Activated naive CD4-positive, alpha-beta T cell treated with anti-CD3 and anti-CD28 coated beads for 36 hours (primary cell): ENCODE data around the gene CPEB4. TPM values are rescaled to one million over a fixed set of nuclear protein-coding genes. Genes with fewer than 3 reads are reported as not detected.

Source experiments
- CTCF ChIA-PET: fragments of 350-600 bp; sonication (Branson Sonifier 250); formaldehyde crosslinking; loops from one replicate; lab custom pipeline; 2021; ENCODE audit warnings: antibody characterized with exemption; lab: Charles Lee
- DNase-seq: peaks from one replicate; pipeline ENCODE4 v3.0.0-alpha.2; 2020
- H3K27ac Mint-ChIP-seq: one replicate; pipeline ENCODE4 v1.8.0; 2021; ENCODE audit warnings: mild to moderate bottlenecking, mixed read lengths
- H3K27me3 Mint-ChIP-seq: one replicate; pipeline ENCODE4 v1.8.0; 2021; ENCODE audit warnings: low read depth, mixed read lengths
- H3K36me3 Mint-ChIP-seq: one replicate; pipeline ENCODE4 v1.8.0; 2021; ENCODE audit warnings: low read depth, mixed read lengths
- H3K4me1 Mint-ChIP-seq: one replicate; pipeline ENCODE4 v1.8.0; 2021; ENCODE audit warnings: low read depth, mixed read lengths
- H3K4me3 Mint-ChIP-seq: one replicate; pipeline ENCODE4 v1.8.0; 2021; ENCODE audit warnings: mild to moderate bottlenecking, moderate library complexity, mixed read lengths
- H3K9me3 Mint-ChIP-seq: one replicate; pipeline ENCODE4 v1.8.0; 2021; ENCODE audit warnings: mixed read lengths
- intact Hi-C: fragments of 100-400 bp; cut with micrococcal nuclease; formaldehyde crosslinking; loops from one replicate; pipeline ENCODE4 v1.15.1; 2023
- total RNA-seq, 2 experiments: library from RNA; stranded (reverse); gene quantifications; one replicate each; pipeline ENCODE4 v1.2.3, GENCODE V29; 2021

Gene CPEB4
- total RNA-seq, 2 experiments from 2014 or later: 7.6 to 7.8 TPM

GRCh38 chr5:173864126-173865050, 23.8 kb upstream of the CPEB4 start:
- Mint-ChIP-seq H3K36me3 (no peaks in the 10 kb centered on the region), H3K27ac (no peak overlapping the region), H3K4me3 (no peak overlapping the region), H3K27me3 (no peaks in the 10 kb centered on the region), H3K9me3 (peaks cover 1% of the 10 kb centered on the region), H3K4me1 (no peaks in the 10 kb centered on the region)
- intact Hi-C loops: no loop called here
- DNase-seq: no peak
- CTCF ChIA-PET: interaction anchor here (0.5 to 0.6 kb wide), 2 partner anchors 20 to 29 kb away, joined by 3 read pairs; no protein-coding TSS in a partner anchor

- H3K27me3 Mint-ChIP-seq: no peaks in the 10 kb centered on the region
- H3K27ac Mint-ChIP-seq: no peak overlapping the region
- no peaks in the 10 kb centered on the region for H3K36me3 Mint-ChIP-seq
- DNase-seq: no peak
- CTCF ChIA-PET: no interaction called here
- peaks cover 1% of the 10 kb centered on the region for H3K9me3 Mint-ChIP-seq
- H3K4me1 Mint-ChIP-seq: no peaks in the 10 kb centered on the region
- no peak overlapping the region for H3K4me3 Mint-ChIP-seq
- intact Hi-C loops: no loop called here
Measured at GRCh38 chr5:173866243-173866857, 21.8 kb upstream of the CPEB4 start.

GRCh38 chr5:173866858-173867679, 21.1 kb upstream of the CPEB4 start:
- no peak for DNase-seq
- Mint-ChIP-seq H3K4me3 (no peak overlapping the region), H3K27ac (no peak overlapping the region), H3K36me3 (no peaks in the 10 kb centered on the region), H3K9me3 (peaks cover 1% of the 10 kb centered on the region), H3K27me3 (no peaks in the 10 kb centered on the region), H3K4me1 (no peaks in the 10 kb centered on the region)
- CTCF ChIA-PET: no interaction called here
- intact Hi-C loops: no loop called here

- H3K27me3 Mint-ChIP-seq: no peaks in the 10 kb centered on the region
- no peak overlapping the region for H3K4me3 Mint-ChIP-seq
- H3K36me3 Mint-ChIP-seq: no peaks in the 10 kb centered on the region
- H3K4me1 Mint-ChIP-seq: no peaks in the 10 kb centered on the region
- CTCF ChIA-PET: no interaction called here
- H3K27ac Mint-ChIP-seq: no peak overlapping the region
- H3K9me3 Mint-ChIP-seq: peaks cover 1% of the 10 kb centered on the region
- intact Hi-C loops: no loop called here
- no peak for DNase-seq
Measured at GRCh38 chr5:173868096-173868880, 19.9 kb upstream of the CPEB4 start.

GRCh38 chr5:173869316-173869715, 18.8 kb upstream of the CPEB4 start:
- CTCF ChIA-PET: no interaction called here
- Mint-ChIP-seq H3K36me3 (no peaks in the 10 kb centered on the region), H3K4me3 (no peak overlapping the region)

GRCh38 chr5:173872957-173873305, 15.2 kb upstream of the CPEB4 start:
- intact Hi-C loops: no loop called here
- no peak for DNase-seq
- H3K36me3 Mint-ChIP-seq: no peaks in the 10 kb centered on the region
- H3K27ac Mint-ChIP-seq: no peak overlapping the region
- H3K9me3 Mint-ChIP-seq: no peaks in the 10 kb centered on the region
- CTCF ChIA-PET: no interaction called here
- no peaks in the 10 kb centered on the region for H3K27me3 Mint-ChIP-seq
- H3K4me1 Mint-ChIP-seq: no peaks in the 10 kb centered on the region
- H3K4me3 Mint-ChIP-seq: no peak overlapping the region

More at GRCh38 chr5:173869316-173869715, 18.8 kb upstream of the CPEB4 start:
- Mint-ChIP-seq H3K4me1 (no peaks in the 10 kb centered on the region), H3K27me3 (no peaks in the 10 kb centered on the region), H3K9me3 (peaks cover 1% of the 10 kb centered on the region), H3K27ac (no peak overlapping the region)
- intact Hi-C loops: no loop called here
- DNase-seq: no peak

- no peaks in the 10 kb centered on the region for H3K9me3 Mint-ChIP-seq
- H3K36me3 Mint-ChIP-seq: no peaks in the 10 kb centered on the region
- CTCF ChIA-PET: no interaction called here
- no peaks in the 10 kb centered on the region for H3K4me1 Mint-ChIP-seq
- H3K4me3 Mint-ChIP-seq: no peak overlapping the region
- no peak overlapping the region for H3K27ac Mint-ChIP-seq
- intact Hi-C loops: no loop called here
- H3K27me3 Mint-ChIP-seq: no peaks in the 10 kb centered on the region
- no peak for DNase-seq
Measured at GRCh38 chr5:173873306-173873922, 14.7 kb upstream of the CPEB4 start.

GRCh38 chr5:173875189-173875588, 13.0 kb upstream of the CPEB4 start:
- Mint-ChIP-seq H3K4me1 (no peaks in the 10 kb centered on the region), H3K27ac (no peak overlapping the region), H3K9me3 (no peaks in the 10 kb centered on the region), H3K27me3 (no peaks in the 10 kb centered on the region), H3K36me3 (no peaks in the 10 kb centered on the region), H3K4me3 (no peak overlapping the region)
- DNase-seq: no peak
- intact Hi-C loops: no loop called here
- CTCF ChIA-PET: no interaction called here

GRCh38 chr5:173878224-173878967, 9.8 kb upstream of the CPEB4 start:
- no peak overlapping the region for H3K4me3 Mint-ChIP-seq
- H3K9me3 Mint-ChIP-seq: peaks cover 6% of the 10 kb centered on the region
- CTCF ChIA-PET: interaction anchor here (0.7 kb wide), 1 partner anchor 739 kb away, joined by 3 read pairs; no protein-coding TSS in a partner anchor
- peaks cover 3% of the 10 kb centered on the region for H3K4me1 Mint-ChIP-seq
- no peak for DNase-seq
- intact Hi-C loops: no loop called here
- H3K27ac Mint-ChIP-seq: no peak overlapping the region
- no peaks in the 10 kb centered on the region for H3K36me3 Mint-ChIP-seq
- H3K27me3 Mint-ChIP-seq: no peaks in the 10 kb centered on the region

- no peaks in the 10 kb centered on the region for H3K27me3 Mint-ChIP-seq
- intact Hi-C loops: loop anchor here (10.0 kb wide), 3 partner anchors 1106 to 1774 kb away; partner anchors contain the start of genes DUSP1, HRH2 and SFXN1
- peaks cover 7% of the 10 kb centered on the region for H3K9me3 Mint-ChIP-seq
- CTCF ChIA-PET: interaction anchor here (0.7 kb wide), 1 partner anchor 76 kb away, joined by 3 read pairs; no protein-coding TSS in a partner anchor
- H3K4me3 Mint-ChIP-seq: no peak overlapping the region
- H3K4me1 Mint-ChIP-seq: peaks cover 17% of the 10 kb centered on the region
- no peaks in the 10 kb centered on the region for H3K36me3 Mint-ChIP-seq
- H3K27ac Mint-ChIP-seq: no peak overlapping the region
- no peak for DNase-seq
Measured at GRCh38 chr5:173880306-173880985, 7.7 kb upstream of the CPEB4 start.
